PC-9 (cell line): ENCODE data around the gene NCOA3.

Experiments
- CTCF ChIP-seq: fragments of 200-600 bp; sonication (generic); conservative IDR thresholded peaks from 2 replicates; pipeline ENCODE4 v1.6.1; 2017; ENCODE audit warnings: mixed run types, antibody characterized with exemption, mild to moderate bottlenecking, moderate library complexity
- EZH2 ChIP-seq: fragments of 200-600 bp; sonication (generic); IDR thresholded peaks from 2 replicates; pipeline ENCODE4 v1.8.0; 2017; ENCODE audit warnings: antibody characterized with exemption, low read depth

GRCh38 chr20:47618479-47618878 is 116.8 kb downstream of the NCOA3 start:
- no peak for TF ChIP-seq CTCF
- no peak for TF ChIP-seq EZH2
